ENCODE results near the gene SCIMP. TPM values are rescaled to one million over a fixed set of nuclear protein-coding genes. Genes with fewer than 3 reads are reported as not detected.

SCIMP gene
- total and polyA plus RNA-seq, 2 of the 13 experiments (the other 11 are each of a cell fraction or from before 2014, with no cell fraction given) = not detected

DNA sequence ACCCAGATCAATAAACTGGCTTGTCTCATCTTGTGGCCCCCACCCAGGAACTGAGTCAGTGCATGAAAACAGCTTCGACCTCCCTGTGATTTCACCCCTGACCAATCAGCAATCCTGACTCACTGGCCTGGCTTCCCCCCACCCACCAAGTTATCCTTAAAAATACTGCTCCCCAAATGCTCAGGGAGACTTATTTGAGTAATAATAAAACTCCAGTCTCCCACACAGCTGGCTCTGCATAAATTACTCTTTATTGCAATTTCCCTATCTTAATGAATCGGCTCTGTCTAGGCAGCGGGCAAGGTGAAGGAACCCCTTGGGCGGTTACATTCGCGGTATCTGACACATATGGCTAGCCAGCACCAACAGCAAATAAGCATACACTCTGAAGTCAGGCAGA is 37.7 kb upstream of the SCIMP start:
- peaks cover 7% of the 10 kb centered on the region for H3K4me1 ChIP-seq (ENCODE audit: insufficient read depth, low read length)
- TF ChIP-seq ATF7-NPFF (CRISPR knock-in tag; IDR thresholded peaks at IDR 0.05; ENCODE audit: low read depth) (no peak), ZNF432 (CRISPR knock-in tag; IDR thresholded peaks at IDR 0.05; ENCODE audit: borderline replicate concordance) (no peak), HOXD1 (CRISPR knock-in tag; IDR thresholded peaks at IDR 0.05) (no peak), HOXA9 (CRISPR knock-in tag; IDR thresholded peaks at IDR 0.05; ENCODE audit: borderline replicate concordance) (no peak), DR1 (CRISPR knock-in tag; IDR thresholded peaks at IDR 0.05) (no peak), ZNF367 (CRISPR knock-in tag; IDR thresholded peaks at IDR 0.05; ENCODE audit: borderline replicate concordance) (no peak), ZNF180 (CRISPR knock-in tag; IDR thresholded peaks at IDR 0.05; ENCODE audit: borderline replicate concordance, low read depth) (no peak), ZNF652 (CRISPR knock-in tag; IDR thresholded peaks at IDR 0.05; ENCODE audit: borderline replicate concordance, low read depth) (no peak), ZNF75D (CRISPR knock-in tag; IDR thresholded peaks at IDR 0.05; ENCODE audit: borderline replicate concordance) (no peak), ZEB1 (IDR thresholded peaks at IDR 0.05; ENCODE audit: insufficient replicate concordance, low read depth) (no peak), SNAPC2 (CRISPR knock-in tag; IDR thresholded peaks at IDR 0.05) (no peak), ZNF598 (CRISPR knock-in tag; IDR thresholded peaks at IDR 0.05; ENCODE audit: borderline replicate concordance) (no peak), SAFB2 (CRISPR knock-in tag; IDR thresholded peaks at IDR 0.05; ENCODE audit: borderline replicate concordance, low read depth) (no peak)
- TF ChIP-seq, protein P1, sequence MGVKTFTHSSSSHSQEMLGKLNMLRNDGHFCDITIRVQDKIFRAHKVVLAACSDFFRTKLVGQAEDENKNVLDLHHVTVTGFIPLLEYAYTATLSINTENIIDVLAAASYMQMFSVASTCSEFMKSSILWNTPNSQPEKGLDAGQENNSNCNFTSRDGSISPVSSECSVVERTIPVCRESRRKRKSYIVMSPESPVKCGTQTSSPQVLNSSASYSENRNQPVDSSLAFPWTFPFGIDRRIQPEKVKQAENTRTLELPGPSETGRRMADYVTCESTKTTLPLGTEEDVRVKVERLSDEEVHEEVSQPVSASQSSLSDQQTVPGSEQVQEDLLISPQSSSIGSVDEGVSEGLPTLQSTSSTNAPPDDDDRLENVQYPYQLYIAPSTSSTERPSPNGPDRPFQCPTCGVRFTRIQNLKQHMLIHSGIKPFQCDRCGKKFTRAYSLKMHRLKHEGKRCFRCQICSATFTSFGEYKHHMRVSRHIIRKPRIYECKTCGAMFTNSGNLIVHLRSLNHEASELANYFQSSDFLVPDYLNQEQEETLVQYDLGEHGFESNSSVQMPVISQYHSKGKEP (CRISPR knock-in tag; IDR thresholded peaks at IDR 0.05) = no peak
- TF ChIP-seq, protein P2, sequence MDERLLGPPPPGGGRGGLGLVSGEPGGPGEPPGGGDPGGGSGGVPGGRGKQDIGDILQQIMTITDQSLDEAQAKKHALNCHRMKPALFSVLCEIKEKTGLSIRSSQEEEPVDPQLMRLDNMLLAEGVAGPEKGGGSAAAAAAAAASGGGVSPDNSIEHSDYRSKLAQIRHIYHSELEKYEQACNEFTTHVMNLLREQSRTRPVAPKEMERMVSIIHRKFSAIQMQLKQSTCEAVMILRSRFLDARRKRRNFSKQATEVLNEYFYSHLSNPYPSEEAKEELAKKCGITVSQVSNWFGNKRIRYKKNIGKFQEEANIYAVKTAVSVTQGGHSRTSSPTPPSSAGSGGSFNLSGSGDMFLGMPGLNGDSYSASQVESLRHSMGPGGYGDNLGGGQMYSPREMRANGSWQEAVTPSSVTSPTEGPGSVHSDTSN (CRISPR knock-in tag; IDR thresholded peaks at IDR 0.05) = no peak
- ChIA-PET POLR2A (interaction anchor here (0.6 kb wide), 1 partner anchor 30 kb away, joined by 3 read pairs; no protein-coding TSS in a partner anchor), CTCF (ENCODE audit: low intra/inter-chr PET ratio, low total read pairs) (no interaction called here)
- no peaks in the 10 kb centered on the region for H3K36me3 ChIP-seq (replicated peaks in 1 of 2; ENCODE audit: control insufficient read depth in 1 of 2, insufficient read depth in 2 of 2, low read length in 2 of 2)
- FAIRE-seq (no peak), ATAC-seq (no peak), DNase-seq (ENCODE audit: low spot score) (no peak)
- no peak overlapping the region for H3K4me3 ChIP-seq (replicated peaks in 1 of 3; ENCODE audit: insufficient read depth in 1 of 3, low read depth in 2 of 3, low read length in 3 of 3)
- no peaks in the 10 kb centered on the region for H4K20me1 ChIP-seq (ENCODE audit: insufficient read depth, low read length)
- in situ Hi-C loops (cut with HindIII; ENCODE audit: extremely low pct_ligation_motif_present, low pct_unique_long_range_greater_than_20kb) (no loop called here), intact Hi-C loops (cut with micrococcal nuclease; ENCODE audit: unreplicated experiment) (no loop called here)
- no peak overlapping the region for H3K9ac ChIP-seq (ENCODE audit: insufficient read depth, low read depth, low read length)
- no peak overlapping the region for H2AFZ ChIP-seq (ENCODE audit: low read length)
- 90% methylated on average over 6 of the region's 6 CpGs for WGBS (ENCODE audit: low lambda C conversion rate)
- H3K27ac ChIP-seq (ENCODE audit: extremely low read length, insufficient read depth, low read length) = no peak overlapping the region
- no peaks in the 10 kb centered on the region for H3K79me2 ChIP-seq (ENCODE audit: insufficient read depth, low read length)
- no TSS peak for BruUV-seq (replicated peaks)
- no peaks in the 10 kb centered on the region for H3K9me3 ChIP-seq (ENCODE audit: low read length)
- H3K27me3 ChIP-seq (ENCODE audit: control insufficient read depth in 1 of 2, insufficient read depth in 2 of 2, low read length in 2 of 2) = no peaks in the 10 kb centered on the region; a peak in 1 of 5 replicates
- no peak overlapping the region for H3K4me2 ChIP-seq (ENCODE audit: low read depth, low read length)
